GM20431 (cell line): ENCODE results near the gene SLIT1.

ENCODE experiments used
- in situ Hi-C: fragments of 300-500 bp; cut with MseI, MboI; formaldehyde crosslinking; loops from one replicate; pipeline ENCODE4 v1.15.0; 2020; ENCODE audit warnings: low sequenced_read_pairs; ENCODE audit not compliant: unreplicated experiment

The SLIT1 gene

GRCh38 chr10:97204826-97205679 is 19.3 kb upstream of the SLIT1 start:
- in situ Hi-C loops = loop anchor here (5.0 to 25.0 kb wide), 2 partner anchors 133 to 443 kb away; no protein-coding TSS in a partner anchor

GRCh38 chr10:97203220-97203619 is 17.5 kb upstream of the SLIT1 start:
- in situ Hi-C loops = loop anchor here (25.0 kb wide), 1 partner anchor 441 kb away; no protein-coding TSS in a partner anchor

GRCh38 chr10:97200616-97201015 is 14.9 kb upstream of the SLIT1 start:
- in situ Hi-C loops = loop anchor here (25.0 kb wide), 1 partner anchor 438 kb away; no protein-coding TSS in a partner anchor

GRCh38 chr10:97199152-97199551 is 13.4 kb upstream of the SLIT1 start:
- in situ Hi-C loops = no loop called here

- in situ Hi-C loops = no loop called here
Observed at GRCh38 chr10:97197030-97197500, 11.3 kb upstream of the SLIT1 start.

GRCh38 chr10:97196223-97197029 is 10.7 kb upstream of the SLIT1 start:
- in situ Hi-C loops = no loop called here

- in situ Hi-C loops = no loop called here
Observed at GRCh38 chr10:97195706-97196222, 10.0 kb upstream of the SLIT1 start.

- in situ Hi-C loops = no loop called here
Observed at GRCh38 chr10:97192952-97193435, 7.2 kb upstream of the SLIT1 start.

GRCh38 chr10:97190450-97190849 is 4.7 kb upstream of the SLIT1 start:
- in situ Hi-C loops = no loop called here

- in situ Hi-C loops = no loop called here
Observed at GRCh38 chr10:97188261-97188711, 2.5 kb upstream of the SLIT1 start.

GRCh38 chr10:97186911-97187310 is 1.2 kb upstream of the SLIT1 start:
- in situ Hi-C loops = no loop called here

- in situ Hi-C loops = no loop called here
Observed at GRCh38 chr10:97184971-97185325, 811 bp downstream of the SLIT1 start.

GRCh38 chr10:97183314-97183713 is 2.4 kb downstream of the SLIT1 start:
- in situ Hi-C loops = no loop called here

GRCh38 chr10:97182288-97182990 is 3.3 kb downstream of the SLIT1 start:
- in situ Hi-C loops = no loop called here

- in situ Hi-C loops = no loop called here
Observed at GRCh38 chr10:97180986-97181385, 4.8 kb downstream of the SLIT1 start.

- in situ Hi-C loops = no loop called here
Observed at GRCh38 chr10:97180363-97180755, 5.4 kb downstream of the SLIT1 start.

- in situ Hi-C loops = no loop called here
Observed at GRCh38 chr10:97179731-97180362, 5.9 kb downstream of the SLIT1 start.

- in situ Hi-C loops = no loop called here
Observed at GRCh38 chr10:97179311-97179710, 6.4 kb downstream of the SLIT1 start.

GRCh38 chr10:97178074-97178473 is 7.7 kb downstream of the SLIT1 start:
- in situ Hi-C loops = no loop called here
